HepG2 (cell line): ENCODE measurements around the gene PEX5. TPM values are rescaled to one million over a fixed set of nuclear protein-coding genes. Genes with fewer than 3 reads are reported as not detected.

Experiments used
- ATAC-seq: fragments of 200-7000 bp; cut with Tn5 transposase; 3 replicates; pipeline ENCODE4 v1.9.1; 2020; ENCODE audit warnings: mild to moderate bottlenecking, moderate library complexity
- BruUV-seq: library from RNA; stranded (reverse); fragments of 400-500 nt; replicated peaks from 2 replicates; lab custom pipeline; 2021; lab: Mats Ljungman, UMichigan
- CTCF ChIA-PET: fragments of 300-600 bp; formaldehyde crosslinking; extraction: SDS; loops from one replicate; lab custom pipeline; 2021; ENCODE audit warnings: low total read pairs, inconsistent platforms, low intra/inter-chr PET ratio; lab: Yijun Ruan, JAX
- POLR2A ChIA-PET: fragments of 350-600 bp; sonication (Branson Sonifier 250); formaldehyde crosslinking; loops from one replicate; lab custom pipeline; 2020; ENCODE audit warnings: antibody characterized with exemption, inconsistent platforms; lab: Yijun Ruan, JAX
- DNase-seq: peaks from one replicate; pipeline ENCODE4 v3.0.0-alpha.2; 2015; ENCODE audit warnings: low spot score
- FAIRE-seq: peaks from 3 replicates; lab custom pipeline; 2011; peaks lifted over from hg19 to GRCh38; lab: Jason Lieb, UNC
- H2AFZ ChIP-seq: one replicate; pipeline ENCODE4 v1.6.1; 2011; ENCODE audit warnings: low read length, inconsistent platforms
- H3K27ac ChIP-seq: fragments of 300-600 bp; 3 replicates; pipeline ENCODE4 v1.8.0; 2011; ENCODE audit warnings: mixed run types, mild to moderate bottlenecking, mixed read lengths, low read length, inconsistent platforms; ENCODE audit not compliant: insufficient read depth; ENCODE audit errors: extremely low read length
- H3K27me3 ChIP-seq, 2 experiments: fragments of 200-600 bp in 1 of 2; 2 replicates in 1 of 2; 3 replicates in 1 of 2; pipeline versions ENCODE4 v1.6.0 to v1.8.0; 2011; ENCODE audit warnings: low read length in 2 of 2, mild to moderate bottlenecking in 2 of 2, moderate library complexity in 2 of 2, inconsistent platforms in 1 of 2; ENCODE audit not compliant: insufficient read depth in 2 of 2, control insufficient read depth in 1 of 2
- H3K36me3 ChIP-seq, 2 experiments: fragments of 200-600 bp in 1 of 2; replicated peaks in 1 of 2; 2 replicates in 1 of 2; 3 replicates in 1 of 2; pipeline versions ENCODE4 v1.5.1 to v1.8.0; 2011; ENCODE audit warnings: low read length in 2 of 2, inconsistent platforms in 1 of 2; ENCODE audit not compliant: insufficient read depth in 2 of 2, control insufficient read depth in 1 of 2
- H3K4me1 ChIP-seq: 2 replicates; pipeline ENCODE4 v1.5.1; 2012; ENCODE audit warnings: low read length, inconsistent platforms; ENCODE audit not compliant: insufficient read depth
- H3K4me2 ChIP-seq: 2 replicates; pipeline ENCODE4 v1.6.0; 2011; ENCODE audit warnings: low read depth, low read length, inconsistent platforms
- H3K4me3 ChIP-seq, 3 experiments: fragments of 200-600 bp in 1 of 3; sonication (generic), shearing (Covaris generic) in 1 of 3; replicated peaks in 1 of 3; 2 replicates each; pipeline ENCODE4 v1.5.1; 2011 to 2016; ENCODE audit warnings: low read length in 3 of 3, inconsistent platforms in 2 of 3, low read depth in 2 of 3, mild to moderate bottlenecking in 2 of 3, control low read depth in 1 of 3, mixed read lengths in 1 of 3; ENCODE audit not compliant: insufficient read depth in 1 of 3
- H3K79me2 ChIP-seq: one replicate; pipeline ENCODE4 v1.6.1; 2011; ENCODE audit warnings: low read length, inconsistent platforms; ENCODE audit not compliant: insufficient read depth
- H3K9ac ChIP-seq: 2 replicates; pipeline ENCODE4 v1.6.0; 2011; ENCODE audit warnings: mild to moderate bottlenecking, low read depth, low read length, inconsistent platforms; ENCODE audit not compliant: insufficient read depth
- H3K9me3 ChIP-seq: 2 replicates; pipeline ENCODE4 v1.5.1; 2012; ENCODE audit warnings: mild to moderate bottlenecking, low read length
- H4K20me1 ChIP-seq: 2 replicates; pipeline ENCODE4 v1.6.0; 2011; ENCODE audit warnings: inconsistent platforms, mild to moderate bottlenecking, low read length, moderate library complexity; ENCODE audit not compliant: insufficient read depth
- ASH2L ChIP-seq: fragments of 300-600, 200-600 bp; sonication (generic); IDR thresholded peaks from 2 replicates; pipeline ENCODE4 v1.7.0; 2017; ENCODE audit warnings: low read depth, mild to moderate bottlenecking, moderate library complexity, mixed read lengths, low read length; ENCODE audit not compliant: insufficient read length
- CEBPB ChIP-seq: IDR thresholded peaks from 2 replicates; pipeline ENCODE4 v1.6.1; 2011; ENCODE audit warnings: low read depth, low read length, improper control_type of control experiment, borderline replicate concordance
- CTCF ChIP-seq: sonication (generic); formaldehyde crosslinking; IDR thresholded peaks from 2 replicates; pipeline ENCODE4 v1.5.0; 2020; ENCODE audit warnings: mild to moderate bottlenecking, missing genetic modification reagents, moderate library complexity
- RAD21 ChIP-seq: fragments of 450-650 bp; formaldehyde crosslinking; IDR thresholded peaks from 2 replicates; pipeline ENCODE4 v1.5.0; 2020; ENCODE audit warnings: mild to moderate bottlenecking
- RXRB ChIP-seq: IDR thresholded peaks from 2 replicates; pipeline ENCODE4 v1.6.1; 2016; ENCODE audit warnings: borderline replicate concordance, missing genetic modification reagents, missing compliant biosample characterization
- SMC3 ChIP-seq: IDR thresholded peaks from 2 replicates; pipeline ENCODE4 v1.6.1; 2011; ENCODE audit warnings: low read length, improper control_type of control experiment
- SRSF4 ChIP-seq: fragments of 200-400 bp; formaldehyde crosslinking; IDR thresholded peaks from one replicate; pipeline ENCODE4 v1.6.1; 2018; ENCODE audit warnings: mild to moderate bottlenecking, low read depth, low read length, moderate library complexity; ENCODE audit not compliant: poor library complexity, severe bottlenecking
- STAG1 ChIP-seq: sonication (generic); formaldehyde crosslinking; IDR thresholded peaks from 2 replicates; pipeline ENCODE4 v1.4.0; 2020; ENCODE audit warnings: missing genetic modification reagents
- SUZ12 ChIP-seq: fragments of 150-350 bp; IDR thresholded peaks from 2 replicates; pipeline ENCODE4 v1.6.1; 2014; ENCODE audit warnings: low read depth, low read length
- TEAD3 ChIP-seq: optimal IDR thresholded peaks from 2 replicates; pipeline ENCODE3; 2016; ENCODE audit warnings: borderline replicate concordance
- WGBS: methylation state at CpG from one replicate; pipeline ENCODE4 v1.1.6; 2017; ENCODE audit warnings: low lambda C conversion rate; 5-methylcytosine and 5-hydroxymethylcytosine counted together
- in situ Hi-C: cut with HindIII; loops from 2 replicates; pipeline ENCODE4 v1.10.0; 2017; ENCODE audit warnings: low pct_unique_long_range_greater_than_20kb; ENCODE audit not compliant: extremely low pct_ligation_motif_present
- intact Hi-C: fragments of 100-400 bp; cut with micrococcal nuclease; formaldehyde crosslinking; loops from one replicate; pipeline ENCODE4 v1.10.0; 2022; ENCODE audit not compliant: unreplicated experiment
- polyA plus RNA-seq, 8 experiments: library from polyadenylated mRNA; depleted of rRNA in 3 of 8; stranded (reverse) in 7 of 8; unstranded in 1 of 8; fragments of >200 nt; fragmentation: Illumina TruSeq in 4 of 8; extraction: Trizol in 4 of 8; gene quantifications; 2 replicates each; pipeline versions ENCODE4 v1.2.1 to v1.2.3, GENCODE V29; 2011 to 2016; ENCODE audit warnings: low read depth in 4 of 8, missing spikeins in 1 of 8, mixed read lengths in 1 of 8; ENCODE audit not compliant: insufficient read depth in 1 of 8
- total RNA-seq, 5 experiments: library from RNA; depleted of rRNA; stranded (reverse); fragments of >200 nt; fragmentation: Illumina TruSeq; extraction: Trizol; gene quantifications; 2 replicates each; pipeline ENCODE4 v1.2.3, GENCODE V29; 2016; ENCODE audit warnings: low read depth in 1 of 5

Gene PEX5
- total and polyA plus RNA-seq, 2 of the 13 experiments (the other 11 are each of a cell fraction or from before 2014, with no cell fraction given) = 16.4 to 29.0 TPM

GRCh38 chr12:7219599-7220243, 30.2 kb downstream of the PEX5 start:
- 2% methylated on average over 3 of the region's 3 CpGs for WGBS
- no TSS peak for BruUV-seq
- peak; percentile 63 for DNase-seq
- no peaks in the 10 kb centered on the region for H3K36me3 ChIP-seq
- TF ChIP-seq RXRB (0 out of 2 replicates have a peak, but pooled peaks have one; percentile 31), RAD21 (CRISPR knock-in tag) (peak; percentile 82), SUZ12 (no peak), SMC3 (peak; percentile 98), SRSF4 (no peak), TEAD3 (CRISPR knock-in tag) (peak; percentile 29), CEBPB (no peak), STAG1 (CRISPR knock-in tag) (peak; percentile 94), CTCF (peak; percentile 91), ASH2L (no peak)
- H2AFZ ChIP-seq = no peak overlapping the region
- H3K27ac ChIP-seq = no peak overlapping the region
- H3K4me1 ChIP-seq = no peaks in the 10 kb centered on the region
- no peaks in the 10 kb centered on the region for H3K27me3 ChIP-seq
- no peaks in the 10 kb centered on the region for H4K20me1 ChIP-seq
- H3K9me3 ChIP-seq = no peaks in the 10 kb centered on the region
- in situ Hi-C loops (loop anchor here (5.0 to 10.0 kb wide), 3 partner anchors 155 to 415 kb away; no protein-coding TSS in a partner anchor), intact Hi-C loops (loop anchor here (1.0 to 5.0 kb wide), 3 partner anchors 153 to 419 kb away; no protein-coding TSS in a partner anchor)
- H3K4me3 ChIP-seq = no peak overlapping the region
- ChIA-PET CTCF (interaction anchor here (0.7 to 3.6 kb wide), 3 partner anchors 239 to 419 kb away, joined by 3 to 49 read pairs (median 27); no protein-coding TSS in a partner anchor), POLR2A (no interaction called here)
- peak; percentile 58 for ATAC-seq
- no peak overlapping the region for H3K9ac ChIP-seq
- H3K4me2 ChIP-seq = no peak overlapping the region
- H3K79me2 ChIP-seq = no peaks in the 10 kb centered on the region
- FAIRE-seq = peak; percentile 92
